Cardiac muscle cell (in vitro differentiated cells and primary cell): ENCODE measurements around the gene DLG1. TPM values are rescaled to one million over a fixed set of nuclear protein-coding genes. Genes with fewer than 3 reads are reported as not detected.

ENCODE experiments used
- DNase-seq, 2 donors: peaks; one replicate each; pipeline versions ENCODE4 v3.0.0 to v3.0.0-alpha.2; 2010 to 2017; ENCODE audit warnings: low read depth in 1 of 2, low spot score in 1 of 2
- H3K27ac ChIP-seq: fragments of 200-600 bp; sonication (generic); 2 replicates; pipeline ENCODE4 v1.5.1; 2016
- H3K27me3 ChIP-seq: fragments of 200-600 bp; sonication (generic); 2 replicates; pipeline ENCODE4 v1.6.0; 2016; ENCODE audit warnings: control low read depth
- H3K36me3 ChIP-seq: fragments of 200-600 bp; sonication (generic); 2 replicates; pipeline ENCODE4 v1.5.1; 2016; ENCODE audit warnings: control low read depth
- H3K4me1 ChIP-seq: fragments of 200-600 bp; sonication (generic); 2 replicates; pipeline ENCODE4 v1.8.1; 2017; ENCODE audit warnings: low read depth, mild to moderate bottlenecking, mixed run types
- H3K4me3 ChIP-seq: fragments of 200-600 bp; sonication (generic); 2 replicates; pipeline ENCODE4 v1.5.1; 2016; ENCODE audit warnings: mild to moderate bottlenecking
- H3K9me3 ChIP-seq: fragments of 200-600 bp; sonication (generic); 2 replicates; pipeline ENCODE4 v1.5.1; 2017; ENCODE audit warnings: low read depth, mild to moderate bottlenecking, control low read depth
- polyA plus RNA-seq: library from polyadenylated mRNA; unstranded; fragments of >200 nt; fragmentation: Nextera tagmentation; extraction: Ambion mirVana; gene quantifications from 2 replicates; pipeline ENCODE4 v1.2.1, GENCODE V29; 2016
- total RNA-seq: library from RNA; depleted of rRNA; stranded (reverse); fragments of >200 nt; gene quantifications from 2 replicates; pipeline ENCODE4 v1.2.3, GENCODE V29; 2016
- TF ChIP-seq, protein P1 (sequence below): IDR thresholded peaks from 2 replicates; pipeline ENCODE4 v1.5.1; 2012; ENCODE audit warnings: low read depth, mild to moderate bottlenecking, low read length

Gene DLG1
- total and polyA plus RNA-seq, 2 experiments from 2014 or later, result 42.8 to 61.4 TPM

DNA sequence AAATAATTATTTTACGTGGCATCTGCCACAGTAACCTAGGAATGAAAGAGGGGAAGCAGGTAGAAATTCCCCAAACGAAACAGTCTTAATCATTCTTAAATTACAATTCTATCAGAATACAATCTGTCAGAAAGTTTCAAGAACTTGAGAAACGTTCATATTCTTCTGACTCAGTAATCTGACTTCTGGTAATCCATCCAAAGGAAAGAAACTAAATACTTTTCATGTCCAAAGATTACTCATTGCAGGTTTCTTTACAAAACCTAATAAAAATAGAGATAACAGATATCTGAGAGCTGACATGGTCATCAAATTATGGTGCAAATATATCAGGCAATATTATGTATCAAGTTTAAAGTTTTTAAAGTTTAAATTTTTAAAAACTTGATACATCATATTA, 109.4 kb downstream of the DLG1 start:
- Histone ChIP-seq H3K27ac (no peak overlapping the region), H3K36me3 (no peaks in the 10 kb centered on the region), H3K4me1 (no peaks in the 10 kb centered on the region), H3K4me3 (no peak overlapping the region), H3K27me3 (no peaks in the 10 kb centered on the region), H3K9me3 (no peaks in the 10 kb centered on the region)
- DNase-seq, result no peak
- TF ChIP-seq, protein P1, sequence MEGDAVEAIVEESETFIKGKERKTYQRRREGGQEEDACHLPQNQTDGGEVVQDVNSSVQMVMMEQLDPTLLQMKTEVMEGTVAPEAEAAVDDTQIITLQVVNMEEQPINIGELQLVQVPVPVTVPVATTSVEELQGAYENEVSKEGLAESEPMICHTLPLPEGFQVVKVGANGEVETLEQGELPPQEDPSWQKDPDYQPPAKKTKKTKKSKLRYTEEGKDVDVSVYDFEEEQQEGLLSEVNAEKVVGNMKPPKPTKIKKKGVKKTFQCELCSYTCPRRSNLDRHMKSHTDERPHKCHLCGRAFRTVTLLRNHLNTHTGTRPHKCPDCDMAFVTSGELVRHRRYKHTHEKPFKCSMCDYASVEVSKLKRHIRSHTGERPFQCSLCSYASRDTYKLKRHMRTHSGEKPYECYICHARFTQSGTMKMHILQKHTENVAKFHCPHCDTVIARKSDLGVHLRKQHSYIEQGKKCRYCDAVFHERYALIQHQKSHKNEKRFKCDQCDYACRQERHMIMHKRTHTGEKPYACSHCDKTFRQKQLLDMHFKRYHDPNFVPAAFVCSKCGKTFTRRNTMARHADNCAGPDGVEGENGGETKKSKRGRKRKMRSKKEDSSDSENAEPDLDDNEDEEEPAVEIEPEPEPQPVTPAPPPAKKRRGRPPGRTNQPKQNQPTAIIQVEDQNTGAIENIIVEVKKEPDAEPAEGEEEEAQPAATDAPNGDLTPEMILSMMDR, result no peak

DNA sequence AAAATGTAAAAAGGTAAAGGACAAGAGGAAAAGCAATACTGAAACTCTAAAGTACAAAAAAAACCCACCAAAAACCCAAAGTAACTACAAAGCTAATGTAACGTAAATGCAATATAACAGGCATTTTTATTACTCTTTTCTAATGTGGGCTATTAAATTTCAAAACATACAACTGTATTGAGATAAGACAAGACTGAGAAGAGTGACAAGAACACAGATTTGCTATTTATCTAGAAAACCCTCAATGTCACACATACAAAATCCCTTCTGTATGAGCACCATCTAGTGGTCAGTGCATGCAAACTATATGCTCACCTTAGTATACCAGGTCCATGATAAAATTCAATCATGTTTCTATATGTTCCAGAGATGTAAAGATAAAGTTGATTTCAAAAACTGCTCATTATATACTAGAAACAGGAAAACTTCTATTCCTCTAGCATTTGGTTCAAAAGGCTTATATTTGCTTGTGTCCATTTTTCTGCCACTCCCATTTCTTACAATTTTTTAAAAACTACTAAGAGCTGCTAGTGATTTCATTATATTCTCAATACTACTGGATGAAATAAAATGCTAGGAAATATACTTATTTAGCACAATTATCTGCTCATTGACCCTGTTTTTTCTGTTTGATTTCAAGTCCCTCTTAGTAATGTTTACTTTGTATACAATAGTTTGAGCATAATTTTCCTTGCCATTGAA, 111.4 kb downstream of the DLG1 start:
- DNase-seq, result peak; percentile 57 to 75
- H3K4me1 ChIP-seq, result no peaks in the 10 kb centered on the region
- TF ChIP-seq, protein P1, result peak; percentile 84
- no peaks in the 10 kb centered on the region for H3K36me3 ChIP-seq
- H3K9me3 ChIP-seq, result no peaks in the 10 kb centered on the region
- H3K4me3 ChIP-seq, result no peak overlapping the region
- H3K27me3 ChIP-seq, result no peaks in the 10 kb centered on the region
- H3K27ac ChIP-seq, result no peak overlapping the region

DNA sequence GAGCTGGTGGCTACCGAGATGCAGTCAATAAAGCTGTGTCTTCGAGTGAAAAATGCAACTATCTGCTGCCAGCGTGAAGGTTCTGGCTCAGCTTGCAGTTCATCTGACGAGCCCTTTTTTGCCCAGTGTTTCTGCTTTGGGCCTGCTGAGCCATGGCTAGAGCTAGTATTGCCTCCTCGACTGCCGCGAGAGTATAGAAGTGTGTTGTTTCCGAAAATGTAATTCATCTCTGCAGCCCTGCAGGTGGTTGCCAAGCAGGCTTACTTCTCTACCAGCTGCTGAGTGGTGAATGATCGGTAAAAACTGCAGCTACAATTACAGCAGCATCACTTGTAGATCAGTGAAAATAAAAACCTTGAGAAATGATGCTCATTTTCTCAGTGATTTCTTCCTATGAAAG, 114.8 kb downstream of the DLG1 start:
- no peak overlapping the region for H3K4me3 ChIP-seq
- peaks cover 14% of the 10 kb centered on the region for H3K4me1 ChIP-seq
- peak overlapping the region; percentile 9 for H3K27ac ChIP-seq
- H3K9me3 ChIP-seq, result no peaks in the 10 kb centered on the region
- H3K36me3 ChIP-seq, result no peaks in the 10 kb centered on the region
- TF ChIP-seq, protein P1, result no peak
- H3K27me3 ChIP-seq, result no peaks in the 10 kb centered on the region
- DNase-seq, result no peak

DNA sequence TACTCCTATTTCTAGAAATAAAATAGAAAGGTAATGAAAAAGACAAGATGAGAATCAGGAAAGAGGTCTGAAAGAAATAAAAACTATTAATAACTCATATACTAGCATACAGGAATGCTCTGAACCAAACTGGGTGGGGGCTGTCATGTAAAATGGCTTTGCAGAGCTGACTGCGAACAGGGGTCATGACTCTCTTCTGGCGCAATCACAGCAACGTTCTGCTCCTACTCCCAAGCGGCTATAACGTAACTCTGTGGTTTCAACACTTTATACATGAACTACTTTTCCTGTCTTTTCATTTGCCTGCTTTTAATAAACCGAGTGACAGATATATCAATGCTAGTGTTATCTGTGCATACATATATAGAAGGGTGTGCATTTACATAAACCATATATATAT, 116.7 kb downstream of the DLG1 start:
- no peaks in the 10 kb centered on the region for H3K9me3 ChIP-seq
- TF ChIP-seq, protein P1, result no peak
- H3K27me3 ChIP-seq, result no peaks in the 10 kb centered on the region
- H3K27ac ChIP-seq, result no peak overlapping the region
- peaks cover 16% of the 10 kb centered on the region for H3K4me1 ChIP-seq
- peak in 1 of 2 donors; percentile 93 for DNase-seq
- H3K4me3 ChIP-seq, result no peak overlapping the region
- H3K36me3 ChIP-seq, result no peaks in the 10 kb centered on the region

DNA sequence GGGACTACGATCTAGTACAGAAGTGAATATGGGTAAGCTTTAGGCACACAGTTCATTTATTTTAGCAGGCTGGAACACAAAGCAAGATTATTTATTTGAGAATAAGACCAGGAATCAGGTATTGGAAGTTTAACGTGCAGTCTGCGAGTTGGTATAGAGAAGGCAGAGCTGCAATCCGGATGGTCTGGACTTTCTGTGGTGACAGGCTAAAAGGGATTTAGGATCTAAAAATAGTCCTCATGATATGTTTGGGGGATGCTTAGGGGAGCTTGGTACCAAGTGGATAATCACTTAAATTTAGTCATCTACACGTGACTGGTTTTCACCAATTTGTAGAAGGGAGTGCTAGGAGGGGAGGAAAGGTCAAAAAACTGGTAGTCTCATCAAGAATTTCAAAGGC, 119.4 kb downstream of the DLG1 start:
- Histone ChIP-seq H3K9me3 (no peaks in the 10 kb centered on the region), H3K36me3 (no peaks in the 10 kb centered on the region), H3K4me3 (no peak overlapping the region), H3K27ac (peak overlapping the region; percentile 41), H3K27me3 (no peaks in the 10 kb centered on the region), H3K4me1 (peaks cover 16% of the 10 kb centered on the region)
- peak in 1 of 2 donors; percentile 5 for DNase-seq
- TF ChIP-seq, protein P1, result no peak
